ENCODE results near the gene C20orf204.

DNA sequence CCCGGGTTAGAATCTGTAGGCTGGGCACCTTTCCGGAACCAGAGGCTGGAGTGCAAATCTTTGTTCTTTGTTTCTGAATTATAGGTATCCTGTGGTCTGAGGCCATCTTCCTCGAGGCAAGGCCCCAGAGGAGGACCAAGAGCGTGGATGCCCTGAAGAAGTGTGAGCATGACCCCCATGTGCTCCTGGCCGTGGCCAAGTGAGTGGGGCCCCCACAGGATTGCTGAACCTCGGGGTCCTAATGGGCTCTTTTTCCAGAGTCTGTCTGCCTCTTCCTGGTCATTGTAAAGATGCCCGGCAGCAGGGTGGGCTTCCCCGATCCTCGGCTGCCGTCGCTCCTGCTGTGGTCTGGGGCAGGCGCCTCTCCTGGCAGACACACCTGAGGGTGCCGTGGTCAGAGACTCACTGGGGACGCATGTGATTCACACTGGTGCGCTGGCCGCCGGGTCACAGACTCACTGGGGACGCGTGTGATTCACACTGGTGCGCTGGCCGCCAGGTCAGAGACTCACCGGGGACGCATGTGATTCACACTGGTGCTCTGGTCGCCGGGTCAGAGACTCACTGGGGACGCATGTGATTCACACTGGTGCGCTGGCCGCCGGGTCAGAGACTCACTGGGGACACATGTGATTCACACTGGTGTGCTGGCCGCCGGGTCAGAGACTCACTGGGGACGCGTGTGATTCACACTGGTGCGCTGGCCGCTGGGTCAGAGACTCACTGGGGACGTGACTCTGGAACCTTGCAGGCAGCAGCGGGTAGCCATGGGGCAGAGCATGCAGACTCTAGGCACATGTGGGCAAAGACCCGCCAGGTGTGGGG, 6.5 kb upstream of the C20orf204 start:
- TF ChIP-seq POLR2AphosphoS5 (IDR thresholded peaks at IDR 0.05; ENCODE audit: low read length) (no peak), FOS (IDR thresholded peaks at IDR 0.05; ENCODE audit: borderline replicate concordance, extremely low read depth, insufficient read length) (no peak), MAX (IDR thresholded peaks at IDR 0.05; ENCODE audit: low read depth, low read length) (no peak), MTA2 (IDR thresholded peaks at IDR 0.05; ENCODE audit: low read depth) (no peak), ASH2L (IDR thresholded peaks at IDR 0.05; ENCODE audit: borderline replicate concordance, low read depth) (no peak), ZNF274 (IDR thresholded peaks at IDR 0.05; ENCODE audit: insufficient read depth, insufficient read length) (no peak), ZBTB33 (IDR thresholded peaks at IDR 0.05) (no peak), BCL11A (IDR thresholded peaks at IDR 0.05; ENCODE audit: low read depth, low read length) (no peak), PRDM15 (CRISPR knock-in tag; IDR thresholded peaks at IDR 0.05) (no peak)
- TF ChIP-seq, protein P1, sequence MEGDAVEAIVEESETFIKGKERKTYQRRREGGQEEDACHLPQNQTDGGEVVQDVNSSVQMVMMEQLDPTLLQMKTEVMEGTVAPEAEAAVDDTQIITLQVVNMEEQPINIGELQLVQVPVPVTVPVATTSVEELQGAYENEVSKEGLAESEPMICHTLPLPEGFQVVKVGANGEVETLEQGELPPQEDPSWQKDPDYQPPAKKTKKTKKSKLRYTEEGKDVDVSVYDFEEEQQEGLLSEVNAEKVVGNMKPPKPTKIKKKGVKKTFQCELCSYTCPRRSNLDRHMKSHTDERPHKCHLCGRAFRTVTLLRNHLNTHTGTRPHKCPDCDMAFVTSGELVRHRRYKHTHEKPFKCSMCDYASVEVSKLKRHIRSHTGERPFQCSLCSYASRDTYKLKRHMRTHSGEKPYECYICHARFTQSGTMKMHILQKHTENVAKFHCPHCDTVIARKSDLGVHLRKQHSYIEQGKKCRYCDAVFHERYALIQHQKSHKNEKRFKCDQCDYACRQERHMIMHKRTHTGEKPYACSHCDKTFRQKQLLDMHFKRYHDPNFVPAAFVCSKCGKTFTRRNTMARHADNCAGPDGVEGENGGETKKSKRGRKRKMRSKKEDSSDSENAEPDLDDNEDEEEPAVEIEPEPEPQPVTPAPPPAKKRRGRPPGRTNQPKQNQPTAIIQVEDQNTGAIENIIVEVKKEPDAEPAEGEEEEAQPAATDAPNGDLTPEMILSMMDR (IDR thresholded peaks at IDR 0.05 in 2 of 3, conservative IDR thresholded peaks at IDR 0.05 in 1 of 3; ENCODE audit: control insufficient read depth in 2 of 3, extremely low read depth in 1 of 3, insufficient read depth in 1 of 3, low read depth in 3 of 3, low read length in 3 of 3) = no peak
- TF ChIP-seq, protein P2, sequence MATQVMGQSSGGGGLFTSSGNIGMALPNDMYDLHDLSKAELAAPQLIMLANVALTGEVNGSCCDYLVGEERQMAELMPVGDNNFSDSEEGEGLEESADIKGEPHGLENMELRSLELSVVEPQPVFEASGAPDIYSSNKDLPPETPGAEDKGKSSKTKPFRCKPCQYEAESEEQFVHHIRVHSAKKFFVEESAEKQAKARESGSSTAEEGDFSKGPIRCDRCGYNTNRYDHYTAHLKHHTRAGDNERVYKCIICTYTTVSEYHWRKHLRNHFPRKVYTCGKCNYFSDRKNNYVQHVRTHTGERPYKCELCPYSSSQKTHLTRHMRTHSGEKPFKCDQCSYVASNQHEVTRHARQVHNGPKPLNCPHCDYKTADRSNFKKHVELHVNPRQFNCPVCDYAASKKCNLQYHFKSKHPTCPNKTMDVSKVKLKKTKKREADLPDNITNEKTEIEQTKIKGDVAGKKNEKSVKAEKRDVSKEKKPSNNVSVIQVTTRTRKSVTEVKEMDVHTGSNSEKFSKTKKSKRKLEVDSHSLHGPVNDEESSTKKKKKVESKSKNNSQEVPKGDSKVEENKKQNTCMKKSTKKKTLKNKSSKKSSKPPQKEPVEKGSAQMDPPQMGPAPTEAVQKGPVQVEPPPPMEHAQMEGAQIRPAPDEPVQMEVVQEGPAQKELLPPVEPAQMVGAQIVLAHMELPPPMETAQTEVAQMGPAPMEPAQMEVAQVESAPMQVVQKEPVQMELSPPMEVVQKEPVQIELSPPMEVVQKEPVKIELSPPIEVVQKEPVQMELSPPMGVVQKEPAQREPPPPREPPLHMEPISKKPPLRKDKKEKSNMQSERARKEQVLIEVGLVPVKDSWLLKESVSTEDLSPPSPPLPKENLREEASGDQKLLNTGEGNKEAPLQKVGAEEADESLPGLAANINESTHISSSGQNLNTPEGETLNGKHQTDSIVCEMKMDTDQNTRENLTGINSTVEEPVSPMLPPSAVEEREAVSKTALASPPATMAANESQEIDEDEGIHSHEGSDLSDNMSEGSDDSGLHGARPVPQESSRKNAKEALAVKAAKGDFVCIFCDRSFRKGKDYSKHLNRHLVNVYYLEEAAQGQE (IDR thresholded peaks at IDR 0.05; ENCODE audit: low read depth, low read length) = no peak

All from GM12878 (cell line).